HepG2 (cell line): ENCODE data around the gene TTC21B. TPM values are rescaled to one million over a fixed set of nuclear protein-coding genes. Genes with fewer than 3 reads are reported as not detected.

Source experiments
- ARNTL ChIP-seq: sonication (generic); formaldehyde crosslinking; IDR thresholded peaks from 2 replicates; pipeline ENCODE4 v1.4.0; 2020; ENCODE audit warnings: mild to moderate bottlenecking, missing genetic modification reagents
- HMGXB4 ChIP-seq, 2 experiments: sonication (generic) in 1 of 2; formaldehyde crosslinking in 1 of 2; IDR thresholded peaks; 2 replicates each; pipeline versions ENCODE4 v1.4.0 to v1.6.1; 2018 to 2020; ENCODE audit warnings: missing genetic modification reagents in 2 of 2, borderline replicate concordance in 1 of 2, low read depth in 1 of 2, mild to moderate bottlenecking in 1 of 2, missing biosample characterization in 1 of 2
- KAT8 ChIP-seq: IDR thresholded peaks from 2 replicates; pipeline ENCODE4 v1.6.1; 2016; ENCODE audit warnings: missing genetic modification reagents, missing compliant biosample characterization
- KDM5A ChIP-seq: fragments of 200-600 bp; sonication (generic); IDR thresholded peaks from 2 replicates; pipeline ENCODE4 v1.7.0; 2018; ENCODE audit warnings: antibody characterized with exemption, mild to moderate bottlenecking, low read length, borderline replicate concordance
- MATR3 ChIP-seq: sonication (generic); formaldehyde crosslinking; IDR thresholded peaks from 2 replicates; pipeline ENCODE4 v1.4.0; 2020; ENCODE audit warnings: missing genetic modification reagents
- MXI1 ChIP-seq: IDR thresholded peaks from 3 replicates; pipeline ENCODE4 v1.6.1; 2012; ENCODE audit warnings: low read depth, low read length, inconsistent platforms, borderline replicate concordance
- NCOR1 ChIP-seq: fragments of 200-600 bp; sonication (generic); IDR thresholded peaks from 2 replicates; pipeline ENCODE4 v1.7.0; 2017; ENCODE audit warnings: antibody characterized with exemption, low read length, borderline replicate concordance
- POLR2G ChIP-seq: fragments of 200-400 bp; formaldehyde crosslinking; IDR thresholded peaks from 2 replicates; pipeline ENCODE4 v1.6.1; 2018; ENCODE audit warnings: mild to moderate bottlenecking, low read depth, low read length, moderate library complexity
- SMAD1 ChIP-seq: sonication (generic); formaldehyde crosslinking; IDR thresholded peaks from 2 replicates; pipeline ENCODE4 v1.4.0; 2020; ENCODE audit warnings: missing genetic modification reagents, low read depth, mild to moderate bottlenecking, borderline replicate concordance
- SRSF9 ChIP-seq: fragments of 200-400 bp; formaldehyde crosslinking; IDR thresholded peaks from 2 replicates; pipeline ENCODE4 v1.6.1; 2018; ENCODE audit warnings: borderline replicate concordance, mild to moderate bottlenecking, low read depth, low read length; ENCODE audit not compliant: insufficient read depth, poor library complexity, severe bottlenecking
- ZNF20 ChIP-seq: sonication (generic); formaldehyde crosslinking; IDR thresholded peaks from 2 replicates; pipeline ENCODE4 v1.4.0; 2020; ENCODE audit warnings: mild to moderate bottlenecking, moderate library complexity, missing genetic modification reagents
- ZNF256 ChIP-seq: sonication (generic); formaldehyde crosslinking; conservative IDR thresholded peaks from 2 replicates; pipeline ENCODE4 v1.4.0; 2020; ENCODE audit warnings: missing genetic modification reagents
- ZNF317 ChIP-seq: sonication (generic); formaldehyde crosslinking; IDR thresholded peaks from 2 replicates; pipeline ENCODE4 v1.5.0; 2020; ENCODE audit warnings: mild to moderate bottlenecking, missing genetic modification reagents
- ZNF850 ChIP-seq: sonication (generic); formaldehyde crosslinking; conservative IDR thresholded peaks from 2 replicates; pipeline ENCODE4 v1.9.0; 2021; ENCODE audit warnings: mild to moderate bottlenecking, missing genetic modification reagents
- polyA plus RNA-seq, 8 experiments: library from polyadenylated mRNA; depleted of rRNA in 3 of 8; stranded (reverse) in 7 of 8; unstranded in 1 of 8; fragments of >200 nt; fragmentation: Illumina TruSeq in 4 of 8; extraction: Trizol in 4 of 8; gene quantifications; 2 replicates each; pipeline versions ENCODE4 v1.2.1 to v1.2.3, GENCODE V29; 2011 to 2016; ENCODE audit warnings: low read depth in 4 of 8, missing spikeins in 1 of 8, mixed read lengths in 1 of 8; ENCODE audit not compliant: insufficient read depth in 1 of 8
- total RNA-seq, 5 experiments: library from RNA; depleted of rRNA; stranded (reverse); fragments of >200 nt; fragmentation: Illumina TruSeq; extraction: Trizol; gene quantifications; 2 replicates each; pipeline ENCODE4 v1.2.3, GENCODE V29; 2016; ENCODE audit warnings: low read depth in 1 of 5
- TF ChIP-seq, protein P1 (sequence below): sonication (generic); formaldehyde crosslinking; IDR thresholded peaks from 2 replicates; pipeline ENCODE4 v1.4.0; 2020; ENCODE audit warnings: missing genetic modification reagents, borderline replicate concordance
- TF ChIP-seq, protein P2 (sequence below): sonication (generic); formaldehyde crosslinking; IDR thresholded peaks from 2 replicates; pipeline ENCODE4 v1.5.0; 2020; ENCODE audit warnings: mild to moderate bottlenecking, missing genetic modification reagents, borderline replicate concordance

The TTC21B gene
- total and polyA plus RNA-seq, 2 of the 13 experiments (the other 11 are each of a cell fraction or from before 2014, with no cell fraction given) = 39.1 to 67.1 TPM

DNA sequence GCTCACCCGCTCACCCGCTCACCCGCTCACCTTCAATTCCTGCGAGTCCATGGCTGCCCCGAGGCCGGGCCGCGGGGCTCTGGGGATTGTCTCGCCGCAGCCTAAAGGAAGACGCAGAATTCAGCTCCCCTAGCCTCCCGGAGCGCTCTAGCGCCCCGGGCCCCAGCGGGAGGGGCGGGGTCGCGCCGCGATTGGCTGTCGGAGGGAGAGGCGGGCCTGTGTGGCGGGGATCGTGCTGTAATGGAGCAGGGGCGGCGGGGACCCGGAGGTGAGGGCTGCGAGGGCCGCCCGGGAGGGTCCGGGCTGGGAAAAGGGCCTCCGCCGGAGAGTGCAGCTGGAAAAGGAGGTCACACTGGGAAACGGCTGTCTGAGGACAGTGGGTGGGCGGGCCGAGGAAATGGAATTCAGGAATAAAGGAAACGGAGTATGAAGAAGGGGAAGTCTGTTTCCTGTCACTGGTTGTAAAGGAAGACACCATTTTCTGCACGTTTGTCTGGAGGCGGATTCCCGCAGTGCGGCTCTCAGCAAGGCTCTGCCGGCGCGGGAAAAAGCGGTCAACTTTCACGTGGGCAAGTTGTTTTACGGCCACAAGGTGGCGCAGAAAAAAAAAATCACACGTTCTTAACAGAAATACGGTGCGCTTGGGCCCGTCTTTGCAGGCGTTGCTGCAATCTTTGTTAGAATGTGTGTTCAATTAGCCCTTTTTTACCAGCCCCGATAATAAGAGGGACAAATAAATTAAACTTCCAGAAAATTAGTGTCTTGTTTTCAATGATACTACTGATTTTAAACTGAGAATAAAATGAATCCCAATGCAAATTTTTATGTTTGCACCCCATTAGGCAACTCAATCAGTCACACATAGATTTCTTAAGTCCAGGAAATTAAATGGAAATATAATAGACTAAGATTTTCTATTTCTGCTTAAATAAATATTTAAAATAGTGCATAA, at the start of gene TTC21B (continued):
- TF ChIP-seq, protein P1, sequence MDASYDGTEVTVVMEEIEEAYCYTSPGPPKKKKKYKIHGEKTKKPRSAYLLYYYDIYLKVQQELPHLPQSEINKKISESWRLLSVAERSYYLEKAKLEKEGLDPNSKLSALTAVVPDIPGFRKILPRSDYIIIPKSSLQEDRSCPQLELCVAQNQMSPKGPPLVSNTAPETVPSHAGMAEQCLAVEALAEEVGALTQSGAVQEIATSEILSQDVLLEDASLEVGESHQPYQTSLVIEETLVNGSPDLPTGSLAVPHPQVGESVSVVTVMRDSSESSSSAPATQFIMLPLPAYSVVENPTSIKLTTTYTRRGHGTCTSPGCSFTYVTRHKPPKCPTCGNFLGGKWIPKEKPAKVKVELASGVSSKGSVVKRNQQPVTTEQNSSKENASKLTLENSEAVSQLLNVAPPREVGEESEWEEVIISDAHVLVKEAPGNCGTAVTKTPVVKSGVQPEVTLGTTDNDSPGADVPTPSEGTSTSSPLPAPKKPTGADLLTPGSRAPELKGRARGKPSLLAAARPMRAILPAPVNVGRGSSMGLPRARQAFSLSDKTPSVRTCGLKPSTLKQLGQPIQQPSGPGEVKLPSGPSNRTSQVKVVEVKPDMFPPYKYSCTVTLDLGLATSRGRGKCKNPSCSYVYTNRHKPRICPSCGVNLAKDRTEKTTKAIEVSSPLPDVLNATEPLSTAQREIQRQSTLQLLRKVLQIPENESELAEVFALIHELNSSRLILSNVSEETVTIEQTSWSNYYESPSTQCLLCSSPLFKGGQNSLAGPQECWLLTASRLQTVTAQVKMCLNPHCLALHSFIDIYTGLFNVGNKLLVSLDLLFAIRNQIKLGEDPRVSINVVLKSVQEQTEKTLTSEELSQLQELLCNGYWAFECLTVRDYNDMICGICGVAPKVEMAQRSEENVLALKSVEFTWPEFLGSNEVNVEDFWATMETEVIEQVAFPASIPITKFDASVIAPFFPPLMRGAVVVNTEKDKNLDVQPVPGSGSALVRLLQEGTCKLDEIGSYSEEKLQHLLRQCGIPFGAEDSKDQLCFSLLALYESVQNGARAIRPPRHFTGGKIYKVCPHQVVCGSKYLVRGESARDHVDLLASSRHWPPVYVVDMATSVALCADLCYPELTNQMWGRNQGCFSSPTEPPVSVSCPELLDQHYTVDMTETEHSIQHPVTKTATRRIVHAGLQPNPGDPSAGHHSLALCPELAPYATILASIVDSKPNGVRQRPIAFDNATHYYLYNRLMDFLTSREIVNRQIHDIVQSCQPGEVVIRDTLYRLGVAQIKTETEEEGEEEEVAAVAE (CRISPR knock-in tag) = peak; percentile 74
- TF ChIP-seq ZNF20 (CRISPR knock-in tag) = peak; percentile 30; the same call in 1 of the 2 replicates
- TF ChIP-seq ZNF256 = peak; percentile 85
- peak; percentile 92 for TF ChIP-seq SMAD1 (CRISPR knock-in tag)
- TF ChIP-seq MXI1 = peak; percentile 79; the same call in 2 of the 3 replicates
- TF ChIP-seq SRSF9 = no peak
- peak; percentile 90 for TF ChIP-seq KAT8 (CRISPR knock-in tag)
- TF ChIP-seq ARNTL = peak; percentile 82
- 0 out of 2 replicates have a peak, but pooled peaks have one; percentile 68 for TF ChIP-seq KDM5A
- 0 out of 2 replicates have a peak, but pooled peaks have one; percentile 30 for TF ChIP-seq NCOR1
- peak; percentile 78 for TF ChIP-seq ZNF317 (CRISPR knock-in tag)
- no peak for TF ChIP-seq ZNF850 (CRISPR knock-in tag)
- TF ChIP-seq, protein P2, sequence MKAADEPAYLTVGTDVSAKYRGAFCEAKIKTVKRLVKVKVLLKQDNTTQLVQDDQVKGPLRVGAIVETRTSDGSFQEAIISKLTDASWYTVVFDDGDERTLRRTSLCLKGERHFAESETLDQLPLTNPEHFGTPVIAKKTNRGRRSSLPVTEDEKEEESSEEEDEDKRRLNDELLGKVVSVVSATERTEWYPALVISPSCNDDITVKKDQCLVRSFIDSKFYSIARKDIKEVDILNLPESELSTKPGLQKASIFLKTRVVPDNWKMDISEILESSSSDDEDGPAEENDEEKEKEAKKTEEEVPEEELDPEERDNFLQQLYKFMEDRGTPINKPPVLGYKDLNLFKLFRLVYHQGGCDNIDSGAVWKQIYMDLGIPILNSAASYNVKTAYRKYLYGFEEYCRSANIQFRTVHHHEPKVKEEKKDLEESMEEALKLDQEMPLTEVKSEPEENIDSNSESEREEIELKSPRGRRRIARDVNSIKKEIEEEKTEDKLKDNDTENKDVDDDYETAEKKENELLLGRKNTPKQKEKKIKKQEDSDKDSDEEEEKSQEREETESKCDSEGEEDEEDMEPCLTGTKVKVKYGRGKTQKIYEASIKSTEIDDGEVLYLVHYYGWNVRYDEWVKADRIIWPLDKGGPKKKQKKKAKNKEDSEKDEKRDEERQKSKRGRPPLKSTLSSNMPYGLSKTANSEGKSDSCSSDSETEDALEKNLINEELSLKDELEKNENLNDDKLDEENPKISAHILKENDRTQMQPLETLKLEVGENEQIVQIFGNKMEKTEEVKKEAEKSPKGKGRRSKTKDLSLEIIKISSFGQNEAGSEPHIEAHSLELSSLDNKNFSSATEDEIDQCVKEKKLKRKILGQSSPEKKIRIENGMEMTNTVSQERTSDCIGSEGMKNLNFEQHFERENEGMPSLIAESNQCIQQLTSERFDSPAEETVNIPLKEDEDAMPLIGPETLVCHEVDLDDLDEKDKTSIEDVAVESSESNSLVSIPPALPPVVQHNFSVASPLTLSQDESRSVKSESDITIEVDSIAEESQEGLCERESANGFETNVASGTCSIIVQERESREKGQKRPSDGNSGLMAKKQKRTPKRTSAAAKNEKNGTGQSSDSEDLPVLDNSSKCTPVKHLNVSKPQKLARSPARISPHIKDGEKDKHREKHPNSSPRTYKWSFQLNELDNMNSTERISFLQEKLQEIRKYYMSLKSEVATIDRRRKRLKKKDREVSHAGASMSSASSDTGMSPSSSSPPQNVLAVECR (CRISPR knock-in tag) = peak; percentile 85
- TF ChIP-seq POLR2G = peak; percentile 94
- no peak for TF ChIP-seq MATR3 (CRISPR knock-in tag)
- TF ChIP-seq HMGXB4 (CRISPR knock-in tag; IDR thresholded peaks at IDR 0.05; ENCODE audit: borderline replicate concordance in 1 of 2, low read depth in 1 of 2) = peak; percentile 94 to 98
